Measurements from ENCODE around the gene THAP7.
A peak's percentile ranks its signal among the peaks of the same experiment; 100 is the strongest.

- TF ChIP-seq CTCF (IDR thresholded peaks at IDR 0.05) = peak in 1 of 3 experiments; percentile 14
- TF ChIP-seq EP300 (IDR thresholded peaks at IDR 0.05) = no peak
- TF ChIP-seq POLR2A (IDR thresholded peaks at IDR 0.05; ENCODE audit: low read depth) = no peak
Measured at GRCh38 chr22:21020802-21021429, 19.0 kb upstream of the THAP7 start.

Measured in esophagus muscularis mucosa (tissue), 4 donors.